Effector memory CD8-positive, alpha-beta T cell (primary cell): ENCODE data around the gene MMP15.
"Not testable (repeated sequence)": the region's sequence is repeated elsewhere in the genome, so short reads cannot be mapped to it uniquely, and the experiment has no call there.

Experiments
- ATAC-seq: fragments of 150-1000 bp; cut with Tn5 transposase; replicated peaks from 2 replicates; pipeline ENCODE4 v1.10.0; 2021; ENCODE audit warnings: mild to moderate bottlenecking, moderate library complexity
- DNase-seq, 3 experiments: peaks; one replicate each; pipeline ENCODE4 v3.0.0; 2021
- H3K27ac Mint-ChIP-seq, 2 donors: one replicate each; pipeline ENCODE4 v1.8.0; 2022; ENCODE audit warnings: mild to moderate bottlenecking in 2 of 2, mixed read lengths in 2 of 2, moderate library complexity in 2 of 2
- H3K27me3 Mint-ChIP-seq, 2 donors: one replicate each; pipeline ENCODE4 v1.8.0; 2022; ENCODE audit warnings: mixed read lengths in 2 of 2
- H3K36me3 Mint-ChIP-seq: one replicate; pipeline ENCODE4 v1.8.0; 2022; ENCODE audit warnings: mild to moderate bottlenecking, moderate library complexity, mixed read lengths; ENCODE audit not compliant: insufficient read depth
- H3K4me1 Mint-ChIP-seq, 2 donors: one replicate each; pipeline ENCODE4 v1.8.0; 2022; ENCODE audit warnings: low read depth in 2 of 2, mixed read lengths in 2 of 2
- H3K4me3 Mint-ChIP-seq, 2 donors: one replicate each; pipeline ENCODE4 v1.8.0; 2022; ENCODE audit warnings: mild to moderate bottlenecking in 2 of 2, mixed read lengths in 2 of 2, moderate library complexity in 2 of 2
- H3K9me3 Mint-ChIP-seq, 2 donors: one replicate each; pipeline ENCODE4 v1.8.0; 2022; ENCODE audit warnings: mixed read lengths in 2 of 2
- total RNA-seq, 9 experiments: gene quantifications; one replicate each; lab custom pipeline; 2026; lab: John Stamatoyannopoulos, UW

Gene MMP15
- total RNA-seq, result 1.1 to 3.2 (median 1.8) reads per million in 9 experiments

DNA sequence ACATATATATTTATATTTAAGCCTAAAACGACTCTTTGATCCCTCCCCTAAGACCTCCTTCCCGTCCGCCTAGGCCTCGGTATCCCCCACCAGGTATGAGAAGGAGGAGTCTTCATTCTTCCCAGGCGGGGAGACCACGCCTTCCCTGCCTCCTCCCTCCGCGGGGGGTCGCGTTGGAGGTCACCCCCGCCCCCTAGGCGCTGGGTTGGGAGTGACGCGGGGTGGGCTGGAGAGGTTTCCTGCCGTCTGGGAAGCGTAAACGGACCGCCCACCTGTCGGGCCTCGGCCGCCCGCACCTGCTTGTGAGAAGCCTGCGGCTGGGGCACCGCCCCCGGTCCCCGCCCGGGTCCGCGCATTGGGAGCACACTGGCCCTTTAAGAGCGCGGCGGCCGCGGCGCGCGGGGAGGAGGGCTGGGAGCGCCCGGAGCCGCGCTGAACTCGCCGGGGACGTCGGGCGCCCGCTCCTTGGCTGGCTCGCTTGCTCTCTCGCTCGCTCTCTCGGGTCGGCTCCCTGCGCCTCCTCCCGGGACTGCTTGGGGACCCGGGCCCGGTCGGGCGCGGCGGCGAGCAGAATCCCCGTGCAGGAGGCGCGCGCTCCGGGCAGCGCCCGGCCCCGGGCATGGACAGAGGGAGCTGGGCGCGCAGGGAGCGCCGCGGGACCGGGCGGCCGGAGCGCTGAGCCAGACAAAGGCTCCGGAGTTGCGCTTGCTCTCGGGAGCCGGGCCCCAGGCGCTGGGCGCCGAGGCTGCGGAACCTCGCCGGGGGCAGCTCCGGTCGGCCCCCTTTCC lies at the start of gene MMP15:
TSS of gene MMP15 (plus strand) at position 404 of the 788 bp plus-strand sequence. CDS start 597 bp downstream, outside the sequence.
- H3K27me3 Mint-ChIP-seq, result peaks cover 14 to 26% of the 10 kb centered on the region in 2 donors
- peak; percentile 33 to 41 (median 41) for DNase-seq
- H3K4me1 Mint-ChIP-seq, result peaks cover 14% of the 10 kb centered on the region in 2 donors
- peaks cover 3% of the 10 kb centered on the region for H3K36me3 Mint-ChIP-seq
- H3K27ac Mint-ChIP-seq, result peak within 1 kb of the TSS; percentile 88 to 90
- peak; percentile 76 for ATAC-seq
- peak within 1 kb of the TSS; percentile 87 to 94 for H3K4me3 Mint-ChIP-seq
- H3K9me3 Mint-ChIP-seq, result no peaks in the 10 kb centered on the region

DNA sequence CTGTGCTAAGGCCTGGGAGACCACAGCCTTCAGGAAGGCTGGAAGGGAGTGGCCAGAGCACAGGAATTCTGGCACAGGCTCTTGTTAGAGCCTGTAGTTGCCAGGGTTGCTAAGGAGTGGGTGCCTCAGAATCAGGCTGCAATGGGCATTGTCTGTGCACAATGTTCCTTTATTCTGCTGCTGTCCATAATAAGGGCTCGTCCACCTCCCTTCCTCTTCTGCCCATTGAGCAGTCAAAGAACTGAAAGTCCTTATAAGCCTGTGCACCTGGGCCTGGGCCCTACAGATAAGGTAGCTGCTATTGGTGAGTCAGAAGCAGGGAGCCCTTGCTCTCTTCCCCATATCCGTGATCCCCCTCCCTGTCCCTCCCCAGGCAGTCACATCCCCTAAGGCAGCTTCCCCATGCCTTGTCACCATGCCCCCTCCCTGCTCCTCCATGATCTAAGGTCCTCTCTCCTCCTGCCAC lies 49.2 kb upstream of the MMP15 start:
- Mint-ChIP-seq H3K27me3 (peaks cover 0 to 24% of the 10 kb centered on the region in 2 donors), H3K27ac (no peak overlapping the region), H3K9me3 (no peaks in the 10 kb centered on the region), H3K4me3 (no peak overlapping the region), H3K36me3 (no peaks in the 10 kb centered on the region), H3K4me1 (no peaks in the 10 kb centered on the region)
- DNase-seq, result no peak
- no peak for ATAC-seq

DNA sequence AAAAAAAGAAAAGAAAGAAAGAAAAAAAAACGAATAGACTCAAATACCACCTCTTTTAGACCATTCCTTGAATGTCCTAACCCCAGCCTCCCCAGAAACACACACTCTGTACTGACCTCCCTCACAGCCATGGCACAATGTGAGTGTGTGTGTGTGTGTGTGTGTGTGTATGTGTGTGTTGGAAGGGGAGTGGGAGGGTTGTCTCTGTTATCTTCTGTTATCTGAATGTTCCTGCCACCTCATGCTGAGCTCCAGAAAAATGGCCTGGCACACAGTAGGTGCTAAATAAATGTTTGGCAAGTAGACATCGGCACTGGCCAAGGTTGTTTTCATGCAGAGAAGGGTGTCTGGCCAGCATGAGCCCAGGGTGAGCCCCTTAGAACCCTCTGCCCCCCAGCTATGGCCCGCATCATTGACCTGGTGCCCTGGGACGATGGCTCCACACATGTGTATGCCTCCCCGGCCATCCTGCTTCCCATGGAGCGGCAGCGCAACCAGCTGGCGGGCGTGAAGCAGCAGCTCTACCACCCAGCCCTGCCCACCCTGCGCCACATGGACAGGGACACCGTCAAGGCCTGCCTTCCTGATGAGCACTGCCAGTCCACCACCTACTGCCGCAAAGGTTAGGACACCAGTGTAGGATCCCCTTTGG lies 48.0 kb upstream of the MMP15 start:
- Mint-ChIP-seq H3K27ac (no peak overlapping the region), H3K9me3 (no peaks in the 10 kb centered on the region), H3K4me3 (no peak overlapping the region), H3K36me3 (no peaks in the 10 kb centered on the region), H3K27me3 (peaks cover 0 to 18% of the 10 kb centered on the region in 2 donors), H3K4me1 (no peaks in the 10 kb centered on the region)
- DNase-seq, result no peak
- ATAC-seq, result no peak

DNA sequence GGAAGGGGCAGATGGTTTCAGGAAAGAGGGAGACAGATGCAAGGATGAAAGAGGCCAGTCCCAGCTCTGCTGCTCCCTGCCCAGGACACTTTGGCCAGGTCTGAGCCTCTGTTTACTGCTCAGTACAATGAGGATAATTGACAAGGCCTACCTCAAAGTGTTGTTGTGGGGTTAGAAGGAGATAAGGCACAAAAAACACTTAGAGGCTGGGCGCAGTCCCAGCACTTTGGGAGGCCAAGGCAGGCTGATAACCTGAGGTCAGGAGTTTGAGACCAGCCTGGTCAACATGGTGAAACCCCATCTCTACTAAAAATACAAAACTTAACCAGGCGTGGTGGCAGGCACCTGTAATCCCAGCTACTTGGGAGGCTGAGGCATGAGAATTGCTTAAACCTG lies 47.5 kb upstream of the MMP15 start:
- ATAC-seq, H3K9me3 Mint-ChIP-seq, H3K4me1 Mint-ChIP-seq, H3K36me3 Mint-ChIP-seq, H3K27ac Mint-ChIP-seq, H3K4me3 Mint-ChIP-seq, DNase-seq: not testable (repeated sequence)
- peaks cover 0 to 13% of the 10 kb centered on the region in 2 donors for H3K27me3 Mint-ChIP-seq

DNA sequence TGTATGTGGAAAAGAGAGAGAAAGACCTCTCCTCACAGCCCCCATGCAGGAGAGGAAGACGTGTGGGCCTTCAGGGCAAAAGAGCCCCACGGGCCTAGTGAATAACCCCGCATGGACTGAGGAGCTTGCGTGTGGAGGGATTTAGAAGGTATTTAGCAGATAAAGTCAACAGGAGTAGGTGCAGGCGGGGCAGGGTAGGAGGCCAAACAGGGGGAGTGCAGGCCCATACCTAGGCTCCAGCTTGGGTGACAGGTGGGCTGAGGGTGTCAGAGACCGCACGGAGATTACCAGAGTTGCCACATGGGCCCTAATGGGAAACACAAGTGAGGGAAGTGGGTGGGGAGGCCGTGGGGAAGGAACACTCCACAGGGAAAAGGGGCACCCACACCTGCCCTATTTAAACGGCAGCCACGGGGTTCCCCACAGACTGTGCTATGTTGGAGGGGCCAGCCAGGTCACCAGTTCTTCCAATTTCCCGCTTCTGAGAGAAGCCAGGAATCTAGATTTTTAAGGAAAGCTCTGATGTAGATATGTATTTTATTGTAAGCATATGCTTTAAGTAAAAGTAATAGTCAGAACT lies 46.5 kb upstream of the MMP15 start:
- Mint-ChIP-seq H3K27me3 (peaks cover 0 to 5% of the 10 kb centered on the region in 2 donors), H3K36me3 (no peaks in the 10 kb centered on the region), H3K9me3 (no peaks in the 10 kb centered on the region), H3K4me1 (peaks cover under 1% of the 10 kb centered on the region in 2 donors), H3K27ac (peak overlapping the region in 1 of 2 donors; percentile 14), H3K4me3 (no peak overlapping the region)
- DNase-seq, result no peak
- ATAC-seq, result no peak

DNA sequence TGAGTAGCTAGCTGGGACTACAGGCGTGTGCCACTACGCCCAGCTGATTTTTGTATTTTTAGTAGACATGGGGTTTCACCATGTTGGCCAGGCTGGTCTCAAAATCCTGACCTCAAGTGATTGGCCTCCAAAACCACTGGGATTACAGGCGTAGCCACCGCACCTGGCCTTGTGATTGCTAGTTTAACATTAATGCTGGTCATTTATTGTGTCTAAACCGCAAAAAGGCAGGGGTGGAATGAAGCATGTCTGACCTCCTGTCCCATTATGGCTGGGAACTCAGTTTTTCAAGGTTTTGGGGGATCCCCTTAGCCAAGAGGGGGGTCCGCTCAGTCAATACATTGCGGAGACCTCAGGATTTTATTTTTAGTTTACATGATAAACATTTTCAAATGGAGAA lies 43.9 kb upstream of the MMP15 start:
- H3K36me3 Mint-ChIP-seq, result no peaks in the 10 kb centered on the region
- ATAC-seq (no peak), DNase-seq (no peak)
- H3K27ac Mint-ChIP-seq, result no peak overlapping the region
- peaks cover 0 to 5% of the 10 kb centered on the region in 2 donors for H3K27me3 Mint-ChIP-seq
- H3K4me3 Mint-ChIP-seq, result no peak overlapping the region
- H3K4me1 Mint-ChIP-seq, result peaks cover 11 to 18% of the 10 kb centered on the region in 2 donors
- no peaks in the 10 kb centered on the region for H3K9me3 Mint-ChIP-seq

DNA sequence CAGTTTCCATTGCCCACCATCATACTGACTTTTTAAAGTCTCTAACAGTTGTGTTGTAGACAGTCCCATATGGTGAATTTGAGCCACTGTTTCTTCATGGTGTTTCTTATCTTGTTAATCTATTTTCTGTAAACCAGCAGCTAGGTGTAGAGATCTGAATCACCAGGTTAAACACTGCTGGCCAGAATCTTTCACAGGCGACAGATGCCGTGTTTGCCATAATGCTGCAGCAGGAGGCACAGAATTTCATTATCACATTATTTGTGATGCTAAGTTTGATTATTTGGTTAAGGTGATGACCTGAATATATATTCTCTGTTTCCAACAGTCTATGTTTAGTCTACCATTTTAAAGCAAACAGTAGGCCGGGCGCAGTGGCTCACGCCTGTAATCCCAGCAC lies 43.2 kb upstream of the MMP15 start:
- Mint-ChIP-seq H3K27ac (no peak overlapping the region), H3K4me1 (peaks cover 11 to 18% of the 10 kb centered on the region in 2 donors), H3K9me3 (no peaks in the 10 kb centered on the region), H3K36me3 (no peaks in the 10 kb centered on the region), H3K27me3 (peaks cover 0 to 5% of the 10 kb centered on the region in 2 donors), H3K4me3 (no peak overlapping the region)
- DNase-seq (no peak), ATAC-seq (no peak)

DNA sequence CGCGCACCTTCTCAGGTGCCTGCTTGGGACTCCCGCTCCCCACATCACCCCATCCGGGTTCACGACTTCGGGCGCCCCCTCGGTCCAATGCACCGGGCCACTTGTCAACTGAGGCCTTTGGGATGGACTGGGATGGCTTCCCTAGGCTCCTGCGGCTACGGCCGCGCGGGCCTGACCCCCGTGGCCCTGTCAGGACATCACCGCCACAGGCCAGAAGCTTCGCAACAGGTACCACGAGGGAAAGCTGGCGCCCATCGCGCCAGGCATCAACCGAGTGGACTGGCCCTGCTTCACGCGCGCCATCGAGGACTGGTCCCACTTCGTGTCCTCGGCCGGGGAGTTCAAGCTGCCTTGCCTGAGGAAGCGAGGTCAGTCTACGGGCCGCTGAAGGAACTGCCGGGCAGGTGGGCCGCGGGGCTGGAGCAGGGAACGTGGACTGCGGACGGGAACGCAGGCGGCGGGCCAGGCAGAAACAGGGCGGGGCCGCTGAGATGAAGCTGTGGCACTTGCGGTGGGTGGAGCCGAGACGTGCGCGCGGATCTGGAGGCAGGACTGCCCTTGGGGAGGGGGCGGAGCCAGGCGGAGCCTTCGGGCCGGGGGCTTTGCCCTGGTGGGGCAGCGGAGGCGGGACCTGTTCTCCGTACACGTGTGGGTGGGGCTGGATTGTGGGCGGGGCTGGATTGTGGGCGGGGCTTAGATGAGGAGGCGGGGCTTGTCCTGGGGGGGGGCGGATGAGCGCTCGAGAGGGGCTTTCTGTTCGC lies 40.9 kb upstream of the MMP15 start:
- H3K4me3 Mint-ChIP-seq, result peak overlapping the region; percentile 92 to 94
- H3K9me3 Mint-ChIP-seq, result no peaks in the 10 kb centered on the region
- ATAC-seq (peak; percentile 97), DNase-seq (peak; percentile 81 to 84 (median 83))
- H3K36me3 Mint-ChIP-seq, result no peaks in the 10 kb centered on the region
- H3K27me3 Mint-ChIP-seq, result peaks cover 0 to 5% of the 10 kb centered on the region in 2 donors
- peak overlapping the region; percentile 54 to 91 for H3K27ac Mint-ChIP-seq
- H3K4me1 Mint-ChIP-seq, result peaks cover 11 to 18% of the 10 kb centered on the region in 2 donors

DNA sequence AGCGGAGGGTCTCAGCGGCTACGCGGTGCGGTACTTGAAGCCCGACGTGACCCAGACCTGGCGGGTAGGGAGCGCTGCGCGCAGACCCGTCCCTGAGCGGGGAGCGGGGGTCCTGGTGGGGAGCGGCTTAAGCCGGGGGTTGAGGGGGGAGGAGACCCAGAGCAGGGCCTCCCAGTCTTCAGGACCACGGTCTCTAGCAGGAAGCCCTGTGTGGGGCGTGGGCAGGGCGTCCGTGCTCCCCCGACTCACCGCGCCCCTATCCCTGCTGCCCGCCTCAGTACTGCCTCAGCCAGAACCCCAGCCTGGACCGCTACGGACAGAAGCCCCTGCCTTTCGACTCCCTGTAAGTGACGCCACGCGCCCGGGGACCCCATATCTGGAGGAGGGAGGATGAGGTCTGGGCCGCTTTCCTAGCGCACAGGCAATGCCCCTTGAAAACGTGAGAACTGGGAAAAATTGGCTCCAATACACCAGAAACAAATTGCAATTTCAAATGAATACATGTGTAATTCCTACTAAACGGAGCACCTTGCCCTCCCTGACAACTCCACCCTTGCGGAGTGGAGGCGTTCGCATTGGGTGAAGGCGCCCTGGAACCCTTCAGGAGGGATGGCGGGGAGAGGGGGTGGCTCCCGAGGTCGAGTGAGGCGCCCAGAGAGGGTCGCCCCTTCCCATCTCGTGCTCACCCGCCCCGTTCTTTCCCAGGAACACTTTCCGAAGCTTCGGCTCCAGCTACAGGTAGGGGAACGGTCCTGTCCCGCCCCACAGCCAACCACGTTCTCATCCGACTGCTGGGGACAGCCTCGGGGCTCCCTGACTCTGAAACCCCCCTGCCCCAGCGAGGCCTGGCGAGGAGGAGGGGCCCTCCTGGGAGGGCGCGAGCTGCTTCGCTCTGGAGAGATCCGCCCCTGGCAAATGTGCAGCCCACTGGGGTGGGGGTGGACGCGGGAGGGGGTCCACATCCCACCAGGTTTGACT lies 40.1 kb upstream of the MMP15 start:
- peaks cover 13 to 18% of the 10 kb centered on the region in 2 donors for H3K4me1 Mint-ChIP-seq
- peak overlapping the region; percentile 92 to 94 for H3K4me3 Mint-ChIP-seq
- peaks cover 0 to 5% of the 10 kb centered on the region in 2 donors for H3K27me3 Mint-ChIP-seq
- no peaks in the 10 kb centered on the region for H3K9me3 Mint-ChIP-seq
- H3K36me3 Mint-ChIP-seq, result no peaks in the 10 kb centered on the region
- DNase-seq, result no peak
- ATAC-seq, result peak; percentile 46
- H3K27ac Mint-ChIP-seq, result peak overlapping the region; percentile 54 to 91

DNA sequence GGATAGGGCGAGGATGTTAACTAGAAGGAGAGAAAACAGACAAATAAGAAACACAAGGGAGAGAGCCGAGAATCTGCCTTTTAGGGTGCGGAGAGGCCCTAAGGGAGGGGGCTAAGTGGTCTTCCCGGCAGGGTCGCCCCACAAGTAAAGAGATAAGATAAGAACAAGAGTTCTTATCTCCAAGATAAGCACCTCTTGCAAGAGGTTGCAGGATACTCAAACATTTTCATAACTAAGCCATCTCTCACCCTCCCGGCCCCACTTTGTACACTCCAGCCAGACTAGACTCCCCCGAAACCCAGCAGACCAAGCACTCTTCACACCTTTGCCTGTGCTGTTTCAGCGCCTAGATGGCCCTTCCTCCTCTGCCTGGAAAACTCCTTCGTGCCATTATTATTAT lies 39.4 kb upstream of the MMP15 start:
- no peaks in the 10 kb centered on the region for H3K9me3 Mint-ChIP-seq
- H3K4me1 Mint-ChIP-seq, result peaks cover 13 to 18% of the 10 kb centered on the region in 2 donors
- peaks cover 0 to 5% of the 10 kb centered on the region in 2 donors for H3K27me3 Mint-ChIP-seq
- H3K36me3 Mint-ChIP-seq, result no peaks in the 10 kb centered on the region
- H3K27ac Mint-ChIP-seq, result peak overlapping the region in 1 of 2 donors; percentile 18
- no peak for ATAC-seq
- H3K4me3 Mint-ChIP-seq, result peak overlapping the region; percentile 92 to 94
- DNase-seq, result no peak

DNA sequence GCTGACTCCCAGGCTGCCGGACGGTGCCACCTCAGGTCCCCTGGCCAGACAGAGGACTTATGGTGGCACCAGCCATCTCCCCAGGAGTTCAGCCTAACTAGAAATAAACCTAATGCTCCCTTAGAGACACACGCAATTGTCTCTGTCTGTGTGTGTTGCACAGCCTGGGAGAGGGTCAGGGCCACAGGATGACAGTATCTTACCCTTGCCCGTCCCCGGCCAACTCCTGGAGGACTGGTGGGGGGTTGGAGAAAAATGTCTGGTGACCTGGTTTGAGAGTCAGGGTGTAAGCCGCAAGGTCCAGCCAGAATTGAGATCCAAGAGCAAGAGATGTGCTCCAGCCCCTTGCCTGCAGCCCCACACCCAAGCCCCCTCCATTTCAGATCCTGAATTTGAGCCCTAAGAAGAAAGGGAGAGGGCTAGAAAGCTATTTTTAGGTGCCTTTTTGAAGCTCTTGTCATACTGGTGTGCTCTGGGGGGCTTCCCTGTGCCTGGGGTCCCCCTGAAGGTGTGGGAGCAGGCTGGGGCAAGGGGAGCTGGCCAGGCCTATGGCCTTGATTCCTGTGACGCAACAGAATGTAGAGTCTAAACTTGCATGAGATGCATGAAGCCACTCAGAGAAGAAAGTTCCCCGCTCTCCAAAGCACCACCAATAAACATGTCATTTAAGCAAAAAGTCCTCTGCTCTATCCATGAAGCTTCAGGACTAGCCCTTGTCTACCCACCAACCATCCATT lies 37.9 kb upstream of the MMP15 start:
- Mint-ChIP-seq H3K4me3 (no peak overlapping the region), H3K27ac (peak overlapping the region; percentile 12 to 71), H3K4me1 (peaks cover 16 to 21% of the 10 kb centered on the region in 2 donors), H3K27me3 (no peaks in the 10 kb centered on the region), H3K9me3 (no peaks in the 10 kb centered on the region), H3K36me3 (peaks cover under 1% of the 10 kb centered on the region)
- ATAC-seq (no peak), DNase-seq (no peak)
